Fibroblast of the conjunctiva (primary cell): ENCODE measurements around the gene SLC10A3.
"Not testable (repeated sequence)": the region's sequence is repeated elsewhere in the genome, so short reads cannot be mapped to it uniquely, and the experiment has no call there.

Experiments
- DNase-seq: peaks from one replicate; pipeline ENCODE4 v3.0.0-alpha.2; 2010; ENCODE audit warnings: low read depth

The SLC10A3 gene

DNA sequence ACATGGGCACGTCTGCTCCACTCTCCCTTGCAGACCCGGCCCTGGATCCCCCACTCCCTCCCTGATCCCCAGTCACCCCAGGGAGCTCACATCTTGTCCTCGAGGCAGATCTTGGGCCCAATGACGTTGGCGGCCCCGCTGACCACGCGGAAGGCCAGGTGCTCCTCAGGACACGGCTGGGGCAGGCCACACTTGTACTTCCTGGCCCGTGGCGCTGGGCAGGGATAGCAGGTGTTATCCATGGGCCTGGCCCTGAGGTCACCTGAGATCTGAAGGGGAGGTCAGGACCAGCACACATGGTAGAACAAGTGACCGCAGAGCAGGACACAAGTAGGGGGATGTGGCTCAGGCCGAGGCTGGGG, 17.9 kb upstream of the SLC10A3 start:
- DNase-seq = no peak

DNA sequence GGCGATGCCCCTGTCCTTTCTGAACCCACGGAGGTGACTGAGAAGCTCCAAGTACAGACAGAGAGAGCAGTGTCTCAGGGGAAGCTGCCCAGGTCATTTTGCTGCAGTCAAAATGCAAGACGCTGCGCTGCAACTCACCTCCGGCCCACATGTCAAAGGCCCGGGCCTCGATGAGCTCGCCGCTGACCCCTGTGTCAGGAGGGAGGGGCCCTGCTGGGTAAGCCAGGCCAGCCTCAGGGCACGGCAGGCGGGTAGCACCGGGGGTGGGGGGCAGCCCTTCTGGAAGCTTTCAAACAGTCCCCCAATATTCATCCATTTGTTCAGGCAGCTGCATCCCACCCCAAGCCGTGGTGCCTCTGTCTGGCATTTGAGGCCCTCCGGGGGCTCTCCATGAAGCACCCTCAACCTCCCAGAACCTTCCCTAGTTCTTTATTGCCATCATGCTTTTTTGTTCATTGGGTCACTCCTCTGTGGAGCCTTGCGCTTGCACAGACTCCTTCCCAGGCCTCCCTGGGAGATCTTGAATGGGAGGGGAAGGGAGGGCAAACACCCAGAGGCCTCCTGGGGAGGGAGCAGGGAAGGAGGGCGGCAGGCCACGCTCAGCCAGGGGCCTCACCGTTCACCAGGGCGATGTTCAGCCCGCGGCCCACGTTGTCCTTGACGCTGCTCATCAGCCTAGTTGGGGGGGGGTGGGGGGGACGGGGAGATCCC, 17.4 kb upstream of the SLC10A3 start:
- no peak for DNase-seq

DNA sequence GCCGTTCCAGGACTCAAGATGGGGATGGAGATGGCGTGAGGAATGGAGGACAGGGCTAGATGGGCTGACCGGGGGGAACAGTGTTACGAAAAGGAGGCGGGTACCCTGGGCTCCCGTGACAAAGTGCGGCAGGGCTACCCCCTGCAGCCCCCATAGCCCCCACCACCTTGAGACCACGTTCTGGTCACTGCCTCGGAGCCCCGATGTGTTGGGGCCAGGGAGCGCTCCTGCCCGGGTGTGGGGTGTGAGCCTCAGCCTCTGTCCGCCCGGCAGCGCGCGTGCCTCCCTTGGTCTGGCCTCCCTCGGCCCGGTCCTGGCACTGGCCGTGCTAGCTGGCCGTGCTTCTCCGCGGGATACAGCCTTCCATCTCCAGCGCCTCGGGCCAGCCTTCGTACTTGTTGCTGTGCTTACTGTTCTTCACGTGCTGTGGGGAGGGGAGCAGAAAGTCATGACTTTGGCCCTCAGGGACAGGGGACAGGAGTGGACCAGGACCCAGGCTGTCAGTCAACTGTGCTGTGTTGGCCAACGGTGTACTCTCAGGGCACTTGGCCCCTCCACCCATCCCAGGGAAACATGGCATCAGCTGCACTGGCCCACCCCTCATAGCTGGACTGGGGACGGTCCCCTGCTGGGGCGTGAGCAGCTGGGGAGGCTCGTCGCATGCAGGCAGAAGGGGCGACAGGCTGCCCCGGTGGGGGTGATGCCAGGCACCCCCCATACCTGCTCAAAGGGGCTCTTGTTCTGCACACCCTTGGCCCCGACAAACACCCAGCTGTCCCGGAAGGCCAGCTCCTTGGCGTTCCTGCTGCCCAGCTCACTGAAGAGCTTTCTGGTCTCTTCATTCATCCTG, 16.3 kb upstream of the SLC10A3 start:
- no peak for DNase-seq

DNA sequence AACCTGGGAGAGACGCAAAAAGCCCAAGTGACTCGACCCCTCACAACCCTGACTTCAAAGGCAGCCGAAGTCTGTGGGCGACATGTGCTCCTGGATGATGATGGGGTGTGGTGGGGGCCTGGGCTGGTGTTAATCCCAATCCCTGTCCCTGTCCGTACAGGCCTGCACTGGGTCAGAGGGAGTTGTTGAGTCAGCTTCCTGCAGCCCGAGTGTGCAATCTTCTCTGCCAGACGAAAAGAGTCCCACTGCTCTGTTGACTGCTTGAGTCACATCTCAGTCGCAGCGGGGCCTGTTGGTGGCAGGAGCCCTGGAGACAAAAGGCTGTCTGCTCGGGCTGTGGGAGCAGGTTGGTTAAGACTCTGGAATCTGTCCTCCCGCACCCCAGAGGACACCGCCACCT, 15.3 kb upstream of the SLC10A3 start:
- no peak for DNase-seq

DNA sequence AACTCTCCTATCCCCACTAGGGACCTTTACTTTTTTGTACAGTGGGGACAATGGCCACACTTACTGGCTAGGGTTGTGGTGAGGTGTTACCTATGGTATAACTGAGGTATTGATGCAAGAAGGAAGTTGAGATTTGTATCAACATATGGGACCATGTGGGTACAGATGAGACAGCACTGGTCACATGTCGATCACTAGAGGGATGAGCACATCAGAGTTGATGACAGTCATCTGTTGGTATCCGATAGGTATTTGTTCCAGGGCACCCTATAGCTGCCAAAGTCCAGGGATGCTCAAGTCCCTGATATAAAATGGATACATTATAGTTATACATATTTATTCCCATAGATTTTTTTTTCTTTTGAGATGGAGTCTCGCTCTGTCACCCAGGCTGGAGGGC, 12.6 kb upstream of the SLC10A3 start:
- no peak for DNase-seq

DNA sequence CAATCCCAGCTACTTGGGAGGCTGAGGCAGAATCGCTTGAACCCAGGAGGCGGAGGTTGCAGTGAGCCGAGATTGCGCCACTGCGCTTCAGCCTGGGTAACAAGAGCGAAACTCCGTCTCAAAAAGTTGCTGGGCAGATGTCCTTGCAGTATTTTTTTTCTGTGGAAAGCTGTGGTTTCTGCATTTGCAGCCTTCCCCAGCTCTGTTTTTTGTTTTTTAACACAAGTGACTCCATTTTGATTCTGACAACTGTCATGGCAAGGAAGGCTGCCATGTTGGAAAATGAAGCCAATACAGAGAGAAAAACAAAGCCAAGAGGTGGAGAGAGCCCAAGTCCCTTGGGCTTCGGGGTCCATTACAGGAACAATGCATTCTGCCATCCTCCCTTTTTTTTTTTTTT, 11.7 kb upstream of the SLC10A3 start:
- DNase-seq = no peak

DNA sequence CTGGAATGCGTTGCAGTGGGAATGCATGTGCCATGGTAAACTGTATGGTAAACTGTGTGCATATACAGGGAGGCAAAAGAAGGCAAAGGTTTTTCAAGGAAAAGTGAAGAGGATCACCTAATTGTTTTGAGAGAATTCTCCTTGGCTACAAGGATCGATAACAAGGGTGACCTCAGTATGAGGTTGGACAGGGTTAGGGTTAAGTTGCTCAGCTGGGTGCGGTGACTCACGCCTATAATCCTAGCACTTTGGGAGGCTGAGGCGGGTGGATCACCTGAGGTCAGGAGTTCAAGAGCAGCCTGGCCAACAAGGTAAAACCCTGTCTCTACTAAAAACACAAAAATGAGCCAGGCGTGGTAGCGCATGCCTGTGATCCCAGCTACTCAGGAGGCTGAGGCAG, 11.0 kb upstream of the SLC10A3 start:
- DNase-seq = not testable (repeated sequence)

DNA sequence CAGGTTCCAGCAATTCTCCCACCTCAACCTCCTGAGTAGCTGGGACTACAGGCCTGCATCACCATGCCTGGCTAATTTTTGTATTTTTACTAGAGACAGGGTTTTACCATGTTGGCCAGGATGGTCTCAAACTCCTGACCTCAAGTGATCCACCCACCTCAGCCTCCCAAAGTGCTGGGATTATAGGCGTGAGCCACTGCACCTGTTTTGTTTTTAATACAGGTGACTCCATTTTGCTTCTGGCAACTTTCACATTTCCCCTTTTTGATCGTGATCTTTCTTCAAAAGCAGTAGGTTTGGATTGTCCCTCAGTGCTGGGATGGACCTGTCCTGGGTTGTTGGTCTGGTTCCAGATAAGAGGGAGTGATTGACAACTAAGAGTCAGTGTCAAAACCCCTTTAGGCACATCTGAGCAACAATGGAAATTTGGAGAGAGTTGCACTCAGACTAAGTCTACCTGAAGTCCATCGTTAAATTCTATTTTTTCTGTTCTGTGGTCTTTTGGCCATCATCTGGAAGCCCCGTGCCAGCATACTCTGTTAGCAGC, 6.2 kb upstream of the SLC10A3 start:
- not testable (repeated sequence) for DNase-seq

DNA sequence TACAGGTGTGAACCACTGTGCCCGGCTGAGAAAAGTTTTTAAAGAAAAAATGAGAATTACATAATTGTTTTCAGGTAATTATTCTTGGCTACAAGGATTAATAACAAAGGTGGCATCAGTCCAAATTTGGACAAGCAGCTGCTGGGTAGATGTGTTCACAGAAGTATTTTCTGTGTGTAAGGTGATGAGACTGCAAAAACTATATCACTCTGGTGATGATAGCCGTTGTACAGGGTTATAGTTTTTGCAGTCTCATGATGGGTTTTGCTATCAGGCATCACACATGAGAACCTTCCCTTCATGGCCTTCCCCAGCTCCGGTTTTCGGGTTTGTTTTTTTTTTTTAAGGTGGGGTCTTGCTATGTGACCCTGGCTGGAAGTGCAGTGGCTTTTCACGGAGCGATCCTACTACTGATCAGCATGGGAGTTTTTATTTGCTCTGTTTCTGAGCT, 5.1 kb upstream of the SLC10A3 start:
- DNase-seq = no peak

DNA sequence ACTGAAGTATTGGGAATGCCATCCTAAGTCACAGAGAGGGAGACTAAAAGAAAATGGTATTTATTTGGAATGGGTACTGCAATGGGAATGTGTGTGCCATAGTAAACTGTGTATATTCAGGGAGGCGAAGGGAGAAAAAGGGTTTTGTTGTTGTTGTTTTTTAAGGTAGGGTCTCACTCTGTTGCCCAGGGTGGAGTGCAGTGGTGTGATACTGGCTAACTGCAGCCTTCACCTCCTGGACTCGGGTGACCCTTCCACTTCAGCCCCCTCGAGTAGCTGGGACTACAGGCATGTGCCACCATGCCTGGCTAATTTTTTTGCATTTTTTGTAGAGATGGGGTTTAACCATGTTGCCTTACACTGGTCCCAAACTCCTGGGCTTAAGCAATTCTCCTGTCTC, 4.3 kb upstream of the SLC10A3 start:
- DNase-seq = no peak

DNA sequence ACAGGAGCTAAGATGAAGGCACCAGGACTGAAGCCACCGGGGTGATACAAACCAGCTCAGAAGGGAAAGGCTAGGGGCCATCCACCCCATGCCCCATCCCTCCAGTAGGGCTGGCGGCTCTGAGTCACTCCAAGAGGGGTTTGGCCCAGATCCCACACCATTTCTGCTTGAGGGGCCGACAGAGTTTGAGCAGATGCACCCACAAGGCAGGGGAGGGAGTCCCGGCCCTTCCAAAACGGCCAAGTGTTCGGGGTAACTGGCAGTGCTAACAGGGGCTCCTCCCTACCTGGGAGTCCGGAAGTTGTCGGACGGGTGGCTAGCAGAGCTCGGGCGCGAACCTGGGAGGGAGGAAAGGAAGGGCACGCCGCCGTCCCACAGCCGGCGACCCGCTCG, 412 bp downstream of the SLC10A3 start:
- DNase-seq = peak; percentile 26

DNA sequence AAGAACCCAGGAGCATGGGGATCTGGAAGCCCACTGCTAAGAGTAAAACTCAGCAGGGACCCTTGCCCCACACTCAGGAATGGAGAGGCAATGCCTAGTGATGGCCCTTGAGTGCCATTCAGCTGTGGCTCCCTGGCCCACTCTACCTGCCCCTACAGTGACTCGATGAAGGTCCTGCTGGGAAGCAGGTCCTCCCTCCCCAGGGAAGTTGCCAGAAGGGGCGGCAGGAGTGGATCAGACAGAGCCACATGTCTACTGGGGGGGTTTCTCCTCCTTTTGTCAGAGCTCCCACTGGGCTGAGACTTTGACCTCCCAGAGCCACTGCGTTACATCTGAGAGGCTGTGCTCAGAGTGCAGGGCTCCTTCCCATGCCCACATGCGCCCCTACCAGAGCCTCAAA, 1.2 kb downstream of the SLC10A3 start:
- no peak for DNase-seq

DNA sequence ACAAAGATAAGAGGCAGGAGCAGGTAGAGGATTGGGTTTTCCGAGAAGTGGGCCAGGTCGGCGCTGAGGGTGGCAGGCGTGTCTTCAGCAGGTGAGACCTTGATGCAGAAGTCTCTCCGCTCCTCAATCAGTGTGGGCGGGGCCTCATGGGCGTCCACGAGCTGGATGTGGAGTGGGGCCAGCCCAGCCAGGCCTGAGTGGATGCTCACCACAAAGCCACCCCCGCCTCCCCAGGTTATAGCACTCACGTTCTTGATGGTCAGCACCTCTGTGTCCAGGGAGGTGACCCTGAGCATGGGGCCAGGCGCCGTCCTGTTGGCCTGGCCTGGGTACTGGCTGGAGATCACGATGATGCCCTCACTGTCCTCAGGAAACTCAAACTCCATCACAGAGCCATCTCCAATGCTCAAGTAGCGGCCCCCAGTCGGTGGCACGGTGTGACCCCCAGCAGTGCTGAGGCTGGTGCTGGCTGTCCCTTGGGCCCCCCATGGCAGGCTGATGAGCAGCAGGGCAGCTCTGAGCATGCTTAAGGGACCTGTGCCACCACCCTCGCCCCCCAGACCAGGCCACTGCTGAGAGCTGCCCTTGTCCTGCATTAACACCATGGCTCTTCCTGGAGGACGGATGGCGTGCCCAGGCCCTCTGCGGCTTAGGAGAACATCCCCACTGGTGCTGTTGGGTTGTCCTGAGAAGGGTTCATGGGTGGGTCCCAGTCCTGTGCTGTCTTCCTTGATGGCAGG, 1.9 kb downstream of the SLC10A3 start:
- DNase-seq = no peak

DNA sequence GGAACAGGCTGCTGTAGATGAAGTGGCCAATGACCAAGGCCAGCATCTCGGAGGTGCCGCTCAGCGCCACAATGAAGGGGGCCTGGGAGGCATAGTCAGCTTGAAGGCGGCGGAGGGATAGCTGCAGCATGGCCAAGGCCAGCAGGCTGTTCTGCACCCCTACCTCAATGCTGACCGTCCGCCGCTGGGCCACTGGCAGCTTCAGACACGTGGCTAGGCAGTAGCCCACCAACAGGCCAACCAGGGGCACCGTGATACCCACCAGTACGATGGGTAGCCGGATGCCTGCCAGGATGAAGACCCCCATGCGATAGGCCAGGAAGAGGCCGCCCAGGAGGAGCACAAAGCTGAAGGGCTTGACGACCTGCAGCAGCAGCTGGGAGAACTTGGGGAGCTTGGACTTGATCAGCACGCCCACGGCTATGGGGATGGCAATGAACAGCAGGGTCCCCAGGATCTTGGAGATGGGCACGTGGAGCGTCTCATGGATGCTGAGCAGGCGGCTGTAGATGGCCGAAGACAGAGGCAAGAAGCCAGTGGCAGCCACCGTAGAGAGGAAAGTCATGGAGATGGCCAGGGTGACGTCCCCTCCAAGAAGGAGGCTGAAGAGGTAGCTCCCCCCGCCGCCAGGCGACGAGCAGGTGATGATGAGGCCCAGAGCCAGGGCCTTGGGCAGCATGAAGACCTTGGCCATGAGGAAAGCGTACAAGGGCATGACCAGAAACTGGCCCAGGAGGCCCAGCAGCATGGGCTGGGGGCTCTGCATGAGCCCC, 2.7 kb downstream of the SLC10A3 start:
- no peak for DNase-seq

DNA sequence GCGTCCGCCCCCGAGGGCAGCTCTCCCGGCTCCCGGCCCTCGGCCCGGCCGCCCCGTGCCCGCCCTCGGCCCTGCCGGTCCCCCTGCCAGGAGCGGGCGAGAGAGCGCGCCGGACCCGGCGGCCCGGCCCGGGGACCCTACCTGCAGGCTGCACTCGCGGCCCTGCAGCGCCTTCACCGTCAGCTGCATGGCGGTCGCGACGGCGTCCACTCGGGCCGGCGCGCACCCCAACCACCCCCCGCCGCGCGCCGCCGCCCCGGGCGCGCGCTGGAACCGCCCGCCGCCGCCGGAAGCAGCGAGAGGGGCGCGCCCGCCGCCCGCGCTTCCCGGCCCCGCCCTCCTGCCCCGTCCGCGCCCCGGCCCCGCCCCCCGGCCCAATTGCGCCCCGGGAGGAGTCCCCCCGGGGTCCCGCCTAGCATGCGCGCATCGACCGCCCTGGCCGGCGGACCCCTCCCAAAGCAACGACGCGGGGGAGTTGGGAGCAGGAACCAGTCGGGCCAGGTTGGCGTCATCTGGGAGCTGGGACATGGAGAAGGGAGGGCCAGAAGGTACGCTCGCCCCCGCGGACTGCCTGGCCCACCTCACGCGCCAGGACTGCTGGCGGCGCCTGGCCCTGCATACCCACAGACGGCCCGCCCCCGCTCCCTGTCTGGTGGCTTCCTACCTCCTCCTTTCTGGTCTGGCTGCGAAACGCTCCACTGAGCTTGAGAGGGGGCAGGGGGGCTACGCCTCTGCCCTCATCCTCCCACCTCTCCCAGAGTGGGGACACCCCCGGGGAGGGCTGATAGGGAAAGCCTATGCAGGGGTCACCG, 3.8 kb downstream of the SLC10A3 start, which contains the start of gene UBL4A:
TSS of gene UBL4A (minus strand) at position 220 of the 812 bp plus-strand sequence. CDS start at position 189, 31 bp downstream.
- DNase-seq = no peak

DNA sequence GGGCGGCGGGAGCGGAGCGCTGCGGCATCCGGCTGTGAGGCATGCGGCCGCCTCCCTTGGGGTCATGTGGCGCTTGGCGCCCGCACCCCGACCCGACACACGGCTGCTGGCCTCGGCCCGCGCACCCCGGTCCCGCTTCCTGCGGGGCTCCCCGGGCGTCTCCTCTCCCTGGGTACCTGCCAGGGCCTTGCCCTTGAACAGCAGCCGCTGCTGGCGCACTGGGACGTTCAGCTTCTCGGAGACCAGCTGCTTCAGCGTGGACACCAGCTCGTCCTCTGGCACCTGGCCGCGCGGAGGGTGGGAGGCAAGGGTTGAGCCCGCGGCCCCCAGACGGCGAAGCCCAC, 4.4 kb downstream of the SLC10A3 start:
- DNase-seq = no peak

DNA sequence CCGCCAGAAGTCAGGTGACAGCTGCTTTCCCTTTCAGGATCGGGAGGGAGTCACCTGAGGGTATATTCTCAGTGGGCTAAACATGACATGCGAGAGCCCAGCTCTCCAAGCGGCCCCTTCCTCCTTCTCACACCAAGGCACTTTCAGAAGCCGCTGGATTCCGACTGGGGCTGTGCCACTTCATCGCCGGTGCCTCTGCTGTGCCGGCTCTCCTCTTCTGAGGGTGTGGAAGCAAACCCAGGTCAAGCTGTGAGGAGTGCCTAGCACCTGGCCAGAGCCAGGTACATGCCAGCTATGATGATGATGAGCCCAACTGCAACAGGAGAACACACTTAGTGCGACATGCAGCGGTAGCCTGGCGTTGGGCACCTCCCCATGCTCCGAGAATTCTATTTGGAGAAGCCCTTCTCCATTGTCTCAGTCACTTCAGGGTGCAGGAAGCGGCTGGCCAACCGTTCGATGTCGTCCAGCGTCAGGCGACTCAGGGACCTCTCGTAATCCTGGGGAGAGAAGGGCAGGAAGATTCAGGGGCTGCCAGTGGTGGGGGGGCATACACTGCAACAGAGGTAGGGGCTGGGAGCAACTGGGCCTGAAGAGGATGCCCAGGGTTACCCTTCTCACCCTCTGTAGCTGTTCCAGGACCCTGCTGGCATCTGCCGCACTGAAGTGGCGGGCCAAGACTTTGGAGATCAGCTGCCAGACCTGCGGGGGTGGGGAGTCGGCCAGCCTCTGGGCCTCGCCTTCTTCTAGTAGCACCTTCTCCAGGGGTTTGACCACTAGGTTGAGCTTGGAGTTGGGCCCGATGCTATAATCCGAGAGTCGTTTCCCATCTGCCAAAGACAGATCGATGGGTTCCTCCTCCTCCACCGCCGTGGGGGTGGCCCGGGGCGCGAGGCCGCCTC, 5.0 kb downstream of the SLC10A3 start:
- no peak for DNase-seq

DNA sequence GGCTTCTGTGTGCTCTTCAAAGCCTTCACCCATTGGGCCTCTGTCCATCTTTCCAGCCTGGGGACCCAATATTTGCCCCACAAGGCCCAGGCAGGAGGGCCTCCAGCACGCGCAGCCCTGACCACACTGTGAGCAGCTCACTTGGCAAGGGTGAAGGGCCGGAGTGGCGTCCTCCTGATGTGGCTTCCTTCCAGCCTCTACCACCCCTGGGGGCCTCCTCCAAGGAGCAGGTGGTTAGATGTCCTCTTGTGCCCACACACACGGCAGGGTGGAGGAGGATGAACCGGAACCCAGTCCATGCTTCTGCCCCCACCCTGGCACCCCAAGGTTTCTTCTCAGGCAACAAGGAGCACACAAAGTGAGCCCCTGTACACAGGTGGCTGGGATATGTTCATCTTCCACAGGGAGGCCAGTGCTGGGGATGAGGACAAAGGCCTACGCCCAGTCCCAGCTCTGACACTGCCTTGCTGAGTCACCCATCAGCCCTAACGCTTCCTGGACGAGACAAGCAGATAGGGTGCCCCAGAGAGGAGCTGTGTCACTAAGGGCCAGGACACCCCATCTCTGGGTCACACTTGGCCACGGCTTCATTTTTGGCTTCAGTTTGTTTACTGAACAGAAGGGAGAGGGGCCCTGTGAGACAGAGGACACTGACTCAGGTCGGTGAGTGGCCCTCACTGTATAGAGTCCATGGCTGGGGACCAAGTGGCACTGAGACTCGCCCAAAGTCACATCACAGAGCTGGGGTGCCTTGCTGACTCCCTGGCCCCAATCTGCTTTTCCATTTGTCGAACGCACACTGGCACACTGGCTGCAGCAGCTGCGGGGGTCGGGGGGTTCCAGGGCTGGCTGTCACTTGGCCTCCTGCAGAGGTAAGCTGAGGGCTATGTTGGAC, 5.9 kb downstream of the SLC10A3 start:
- no peak for DNase-seq

DNA sequence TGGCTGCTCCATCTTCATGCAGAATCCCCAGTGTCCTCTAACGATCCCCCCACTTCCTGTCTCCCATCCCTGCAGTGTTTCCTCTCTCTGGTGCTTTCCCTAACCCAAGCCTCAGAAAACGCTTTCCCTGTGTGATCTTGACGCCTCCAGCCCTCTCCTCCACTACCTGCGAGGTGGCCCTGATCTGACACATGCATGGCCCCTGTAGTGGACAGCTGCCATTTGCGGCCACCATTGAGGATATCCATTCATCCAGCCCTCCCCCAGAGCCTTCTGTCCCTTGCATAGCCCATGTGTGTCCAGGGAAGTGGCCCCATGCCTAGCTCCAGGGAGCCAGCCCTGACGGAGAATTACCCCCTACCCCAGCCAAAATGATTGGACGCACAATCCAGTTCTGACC, 7.1 kb downstream of the SLC10A3 start:
- DNase-seq = no peak
